Measurements from ENCODE around the gene RBFOX2.

DNA sequence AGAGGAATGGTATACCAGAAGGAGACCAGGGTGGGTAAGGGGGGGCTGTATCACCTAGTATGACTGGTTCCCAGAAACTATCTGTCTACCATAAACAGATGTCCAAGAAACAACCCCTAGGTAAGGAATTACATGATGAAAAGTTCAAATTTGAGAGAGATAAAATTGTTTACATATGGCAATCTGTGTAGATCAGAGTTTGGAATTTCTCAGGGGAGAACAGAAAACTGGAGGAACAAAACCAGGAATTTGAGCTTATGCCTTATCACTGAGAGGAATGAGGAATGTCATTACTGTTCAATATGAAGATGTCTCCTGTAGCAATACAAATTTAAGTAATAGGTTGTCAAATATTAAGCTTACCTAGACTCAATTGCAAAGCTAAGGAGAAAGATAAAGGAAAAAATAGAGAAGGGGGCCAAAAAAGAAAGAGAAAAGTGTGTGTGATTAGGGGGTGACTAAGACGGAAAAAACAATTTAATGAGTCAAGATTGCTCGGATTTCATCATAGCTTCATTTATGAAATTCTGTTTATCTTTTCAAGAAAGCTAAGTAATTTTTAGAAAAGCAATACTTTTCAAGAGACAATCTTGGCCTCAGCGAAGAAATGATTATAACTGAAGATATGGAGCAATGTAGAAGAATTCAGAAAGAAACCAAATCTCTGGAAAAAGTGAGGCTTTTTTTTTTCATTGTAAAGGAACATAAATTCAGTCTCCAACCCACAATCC is 193.2 kb downstream of the RBFOX2 start:
- TF ChIP-seq EZH2 (IDR thresholded peaks at IDR 0.05; ENCODE audit: borderline replicate concordance, control insufficient read depth, low read depth, low read length) (no peak), SMC3 (IDR thresholded peaks at IDR 0.05; ENCODE audit: borderline replicate concordance, low read length) (no peak), ZNF24 (IDR thresholded peaks at IDR 0.05) (no peak), NRF1 (conservative IDR thresholded peaks at IDR 0.05; ENCODE audit: low read depth, low read length) (no peak), YY1 (IDR thresholded peaks at IDR 0.05; ENCODE audit: low read depth, low read length) (no peak), SIX5 (IDR thresholded peaks at IDR 0.05; ENCODE audit: low read depth, low read length, severe bottlenecking) (no peak), CBX5 (IDR thresholded peaks at IDR 0.05; ENCODE audit: low read depth) (no peak), POLR2AphosphoS5 (IDR thresholded peaks at IDR 0.05; ENCODE audit: low read length) (no peak), SUPT20H (IDR thresholded peaks at IDR 0.05; ENCODE audit: borderline replicate concordance, control insufficient read depth, low read depth, low read length) (no peak)
- TF ChIP-seq, protein P1, sequence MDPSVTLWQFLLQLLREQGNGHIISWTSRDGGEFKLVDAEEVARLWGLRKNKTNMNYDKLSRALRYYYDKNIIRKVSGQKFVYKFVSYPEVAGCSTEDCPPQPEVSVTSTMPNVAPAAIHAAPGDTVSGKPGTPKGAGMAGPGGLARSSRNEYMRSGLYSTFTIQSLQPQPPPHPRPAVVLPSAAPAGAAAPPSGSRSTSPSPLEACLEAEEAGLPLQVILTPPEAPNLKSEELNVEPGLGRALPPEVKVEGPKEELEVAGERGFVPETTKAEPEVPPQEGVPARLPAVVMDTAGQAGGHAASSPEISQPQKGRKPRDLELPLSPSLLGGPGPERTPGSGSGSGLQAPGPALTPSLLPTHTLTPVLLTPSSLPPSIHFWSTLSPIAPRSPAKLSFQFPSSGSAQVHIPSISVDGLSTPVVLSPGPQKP (IDR thresholded peaks at IDR 0.05; ENCODE audit: low read depth, low read length) = no peak
- TF ChIP-seq, protein P2, sequence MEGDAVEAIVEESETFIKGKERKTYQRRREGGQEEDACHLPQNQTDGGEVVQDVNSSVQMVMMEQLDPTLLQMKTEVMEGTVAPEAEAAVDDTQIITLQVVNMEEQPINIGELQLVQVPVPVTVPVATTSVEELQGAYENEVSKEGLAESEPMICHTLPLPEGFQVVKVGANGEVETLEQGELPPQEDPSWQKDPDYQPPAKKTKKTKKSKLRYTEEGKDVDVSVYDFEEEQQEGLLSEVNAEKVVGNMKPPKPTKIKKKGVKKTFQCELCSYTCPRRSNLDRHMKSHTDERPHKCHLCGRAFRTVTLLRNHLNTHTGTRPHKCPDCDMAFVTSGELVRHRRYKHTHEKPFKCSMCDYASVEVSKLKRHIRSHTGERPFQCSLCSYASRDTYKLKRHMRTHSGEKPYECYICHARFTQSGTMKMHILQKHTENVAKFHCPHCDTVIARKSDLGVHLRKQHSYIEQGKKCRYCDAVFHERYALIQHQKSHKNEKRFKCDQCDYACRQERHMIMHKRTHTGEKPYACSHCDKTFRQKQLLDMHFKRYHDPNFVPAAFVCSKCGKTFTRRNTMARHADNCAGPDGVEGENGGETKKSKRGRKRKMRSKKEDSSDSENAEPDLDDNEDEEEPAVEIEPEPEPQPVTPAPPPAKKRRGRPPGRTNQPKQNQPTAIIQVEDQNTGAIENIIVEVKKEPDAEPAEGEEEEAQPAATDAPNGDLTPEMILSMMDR (IDR thresholded peaks at IDR 0.05 in 2 of 3, conservative IDR thresholded peaks at IDR 0.05 in 1 of 3; ENCODE audit: control insufficient read depth in 2 of 3, extremely low read depth in 1 of 3, insufficient read depth in 1 of 3, low read depth in 3 of 3, low read length in 3 of 3) = no peak
- TF ChIP-seq, protein P3, sequence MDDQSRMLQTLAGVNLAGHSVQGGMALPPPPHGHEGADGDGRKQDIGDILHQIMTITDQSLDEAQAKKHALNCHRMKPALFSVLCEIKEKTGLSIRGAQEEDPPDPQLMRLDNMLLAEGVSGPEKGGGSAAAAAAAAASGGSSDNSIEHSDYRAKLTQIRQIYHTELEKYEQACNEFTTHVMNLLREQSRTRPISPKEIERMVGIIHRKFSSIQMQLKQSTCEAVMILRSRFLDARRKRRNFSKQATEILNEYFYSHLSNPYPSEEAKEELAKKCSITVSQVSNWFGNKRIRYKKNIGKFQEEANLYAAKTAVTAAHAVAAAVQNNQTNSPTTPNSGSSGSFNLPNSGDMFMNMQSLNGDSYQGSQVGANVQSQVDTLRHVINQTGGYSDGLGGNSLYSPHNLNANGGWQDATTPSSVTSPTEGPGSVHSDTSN (IDR thresholded peaks at IDR 0.05; ENCODE audit: insufficient replicate concordance, low read depth, low read length) = no peak
- TF ChIP-seq, protein P4, sequence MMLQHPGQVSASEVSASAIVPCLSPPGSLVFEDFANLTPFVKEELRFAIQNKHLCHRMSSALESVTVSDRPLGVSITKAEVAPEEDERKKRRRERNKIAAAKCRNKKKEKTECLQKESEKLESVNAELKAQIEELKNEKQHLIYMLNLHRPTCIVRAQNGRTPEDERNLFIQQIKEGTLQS (IDR thresholded peaks at IDR 0.05; ENCODE audit: borderline replicate concordance, extremely low read depth, low read depth, low read length) = no peak

Measured in GM12878 (cell line).